Naive thymus-derived CD4-positive, alpha-beta T cell (primary cell): ENCODE results near the gene HSD17B11. TPM values are rescaled to one million over a fixed set of nuclear protein-coding genes. Genes with fewer than 3 reads are reported as not detected.

Experiments used
- ATAC-seq: fragments of 150-1000 bp; cut with Tn5 transposase; 2 replicates; pipeline ENCODE4 v1.10.0; 2021; ENCODE audit warnings: mild to moderate bottlenecking, moderate library complexity
- CTCF ChIA-PET: fragments of 350-600 bp; sonication (Branson Sonifier 250); formaldehyde crosslinking; loops from one replicate; lab custom pipeline; 2021; ENCODE audit warnings: antibody characterized with exemption; lab: Charles Lee
- POLR2A ChIA-PET: fragments of 350-600 bp; sonication (Branson Sonifier 250); formaldehyde crosslinking; loops from one replicate; lab custom pipeline; 2021; ENCODE audit warnings: antibody characterized with exemption, inconsistent platforms; lab: Charles Lee
- DNase-seq, 9 donors: peaks; one replicate each; pipeline versions ENCODE4 v3.0.0 to v3.0.0-alpha.2; 2020 to 2022; ENCODE audit warnings: mixed read lengths in 1 of 9
- H3K27ac ChIP-seq: one replicate; pipeline ENCODE4 v1.7.0; 2013; ENCODE audit warnings: mild to moderate bottlenecking, low read depth, low read length, moderate library complexity
- H3K27me3 ChIP-seq, 2 donors: one replicate each; pipeline ENCODE4 v1.7.0; 2013; ENCODE audit warnings: low read length in 2 of 2, mild to moderate bottlenecking in 2 of 2, moderate library complexity in 2 of 2; ENCODE audit not compliant: control insufficient read depth in 2 of 2, insufficient read depth in 2 of 2
- H3K36me3 ChIP-seq, 3 experiments: 1 replicate in 2 of 3; 2 replicates in 1 of 3; pipeline ENCODE4 v1.7.0; 2013; ENCODE audit warnings: low read length in 3 of 3, mild to moderate bottlenecking in 3 of 3, moderate library complexity in 1 of 3; ENCODE audit not compliant: insufficient read depth in 3 of 3, control insufficient read depth in 2 of 3
- H3K4me1 ChIP-seq, 2 donors: one replicate each; pipeline ENCODE4 v1.7.0; 2013; ENCODE audit warnings: low read length in 2 of 2, mild to moderate bottlenecking in 2 of 2, moderate library complexity in 1 of 2; ENCODE audit not compliant: control insufficient read depth in 2 of 2, insufficient read depth in 2 of 2
- H3K4me3 ChIP-seq: 2 replicates; pipeline ENCODE4 v1.7.0; 2013; ENCODE audit warnings: mild to moderate bottlenecking, low read length
- H3K9me3 ChIP-seq, 3 experiments: 1 replicate in 2 of 3; 2 replicates in 1 of 3; pipeline ENCODE4 v1.7.0; 2013; ENCODE audit warnings: low read length in 3 of 3; ENCODE audit not compliant: control insufficient read depth in 2 of 3
- H3K27ac Mint-ChIP-seq, 9 donors: one replicate each; pipeline ENCODE4 v1.8.0; 2020 to 2022; ENCODE audit warnings: mixed read lengths in 9 of 9, mild to moderate bottlenecking in 8 of 9, moderate library complexity in 5 of 9, inconsistent platforms in 2 of 9
- H3K27me3 Mint-ChIP-seq, 5 donors: one replicate each; pipeline ENCODE4 v1.8.0; 2021 to 2022; ENCODE audit warnings: mixed read lengths in 5 of 5, mild to moderate bottlenecking in 1 of 5
- H3K36me3 Mint-ChIP-seq, 5 donors: one replicate each; pipeline ENCODE4 v1.8.0; 2020 to 2022; ENCODE audit warnings: mixed read lengths in 5 of 5, mild to moderate bottlenecking in 3 of 5, inconsistent platforms in 1 of 5
- H3K4me1 Mint-ChIP-seq, 7 donors: one replicate each; pipeline ENCODE4 v1.8.0; 2020 to 2022; ENCODE audit warnings: mixed read lengths in 7 of 7, mild to moderate bottlenecking in 3 of 7, inconsistent platforms in 1 of 7
- H3K4me3 Mint-ChIP-seq, 10 donors: one replicate each; pipeline ENCODE4 v1.8.0; 2020 to 2022; ENCODE audit warnings: mild to moderate bottlenecking in 10 of 10, mixed read lengths in 10 of 10, moderate library complexity in 6 of 10, inconsistent platforms in 2 of 10
- H3K9me3 Mint-ChIP-seq, 11 donors: one replicate each; pipeline ENCODE4 v1.8.0; 2020 to 2022; ENCODE audit warnings: mixed read lengths in 11 of 11, mild to moderate bottlenecking in 4 of 11, inconsistent platforms in 1 of 11, moderate library complexity in 1 of 11
- intact Hi-C, 2 donors: fragments of 100-400 bp; cut with micrococcal nuclease; formaldehyde crosslinking; loops; one replicate each; pipeline ENCODE4 v1.15.1; 2023
- polyA plus RNA-seq, 2 donors: library from polyadenylated mRNA; unstranded; fragments of 300-500 nt; fragmentation: Illumina TruSeq; gene quantifications; one replicate each; pipeline ENCODE4 v1.2.3, GENCODE V29; 2021
- total RNA-seq, 6 experiments: library from RNA in 5 of 6; stranded (reverse) in 5 of 6; gene quantifications; 1 replicate in 5 of 6; 2 replicates in 1 of 6; pipeline ENCODE4 v1.2.3 and lab custom pipeline; 2021 to 2026

HSD17B11 gene
- total and polyA plus RNA-seq, 7 experiments from 2014 or later, result 34.3 to 76.2 (median 68.4) TPM

DNA sequence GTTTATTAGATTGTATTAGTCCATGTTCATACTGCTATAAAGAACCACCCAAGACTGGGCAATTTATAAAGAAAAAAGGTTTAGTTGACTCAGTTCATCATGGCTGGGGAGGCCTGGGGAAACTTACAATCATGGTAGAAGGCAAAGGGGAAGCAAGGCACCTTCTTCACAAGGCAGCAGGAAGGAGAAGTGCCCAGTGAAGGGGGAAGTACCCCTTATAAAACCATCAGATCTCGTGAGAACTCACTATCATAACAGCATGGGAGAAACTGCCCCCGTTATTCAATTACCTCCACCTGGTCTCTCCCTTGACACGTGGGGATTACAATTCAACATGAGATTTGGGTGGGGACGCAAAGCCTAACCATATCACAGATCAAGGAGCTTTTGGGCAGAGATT lies 60.2 kb downstream of the HSD17B11 start:
- H3K36me3 ChIP-seq, result no peaks in the 10 kb centered on the region
- no peaks in the 10 kb centered on the region for H3K27me3 ChIP-seq
- H3K27me3 Mint-ChIP-seq, result no peaks in the 10 kb centered on the region
- H3K27ac ChIP-seq, result no peak overlapping the region
- ChIA-PET CTCF (no interaction called here), POLR2A (no interaction called here)
- no peak overlapping the region for H3K4me3 ChIP-seq
- H3K9me3 Mint-ChIP-seq, result peaks cover 12 to 83% (median 38%) of the 10 kb centered on the region in 11 donors
- H3K4me1 Mint-ChIP-seq, result no peaks in the 10 kb centered on the region
- no peak overlapping the region for H3K4me3 Mint-ChIP-seq
- no peak for DNase-seq
- peaks cover 23 to 49% (median 38%) of the 10 kb centered on the region in 5 donors for H3K36me3 Mint-ChIP-seq
- ATAC-seq, result no peak
- H3K4me1 ChIP-seq, result no peaks in the 10 kb centered on the region
- no peak overlapping the region for H3K27ac Mint-ChIP-seq
- intact Hi-C loops, result no loop called here
- peaks cover 0 to 43% (median 9%) of the 10 kb centered on the region in 3 experiments for H3K9me3 ChIP-seq

- Histone ChIP-seq H3K4me1 (no peaks in the 10 kb centered on the region), H3K4me3 (no peak overlapping the region), H3K9me3 (peaks cover 0 to 21% (median 0%) of the 10 kb centered on the region in 3 experiments), H3K36me3 (no peaks in the 10 kb centered on the region), H3K27ac (no peak overlapping the region), H3K27me3 (no peaks in the 10 kb centered on the region)
- peaks cover 0 to 21% (median 11%) of the 10 kb centered on the region in 5 donors for H3K36me3 Mint-ChIP-seq
- no peaks in the 10 kb centered on the region for H3K27me3 Mint-ChIP-seq
- no peak for ATAC-seq
- no peak overlapping the region for H3K27ac Mint-ChIP-seq
- no peak overlapping the region for H3K4me3 Mint-ChIP-seq
- intact Hi-C loops, result no loop called here
- H3K4me1 Mint-ChIP-seq, result no peaks in the 10 kb centered on the region
- ChIA-PET POLR2A (no interaction called here), CTCF (no interaction called here)
- no peak for DNase-seq
- peaks cover 0 to 53% (median 21%) of the 10 kb centered on the region in 11 donors for H3K9me3 Mint-ChIP-seq
Observed at GRCh38 chr4:87327136-87327535, 63.9 kb downstream of the HSD17B11 start.

- Mint-ChIP-seq H3K4me3 (no peak overlapping the region), H3K27ac (no peak overlapping the region), H3K9me3 (peaks cover 0 to 46% (median 16%) of the 10 kb centered on the region in 11 donors), H3K27me3 (no peaks in the 10 kb centered on the region), H3K4me1 (no peaks in the 10 kb centered on the region), H3K36me3 (peaks cover 0 to 15% (median 10%) of the 10 kb centered on the region in 5 donors)
- DNase-seq (no peak), ATAC-seq (no peak)
- H3K36me3 ChIP-seq, result no peaks in the 10 kb centered on the region
- H3K4me3 ChIP-seq, result no peak overlapping the region
- ChIA-PET POLR2A (no interaction called here), CTCF (no interaction called here)
- no peaks in the 10 kb centered on the region for H3K27me3 ChIP-seq
- intact Hi-C loops, result no loop called here
- H3K9me3 ChIP-seq, result peaks cover 0 to 15% (median 0%) of the 10 kb centered on the region in 3 experiments
- H3K4me1 ChIP-seq, result no peaks in the 10 kb centered on the region
- no peak overlapping the region for H3K27ac ChIP-seq
Observed at GRCh38 chr4:87326460-87326859, 64.5 kb downstream of the HSD17B11 start.

DNA sequence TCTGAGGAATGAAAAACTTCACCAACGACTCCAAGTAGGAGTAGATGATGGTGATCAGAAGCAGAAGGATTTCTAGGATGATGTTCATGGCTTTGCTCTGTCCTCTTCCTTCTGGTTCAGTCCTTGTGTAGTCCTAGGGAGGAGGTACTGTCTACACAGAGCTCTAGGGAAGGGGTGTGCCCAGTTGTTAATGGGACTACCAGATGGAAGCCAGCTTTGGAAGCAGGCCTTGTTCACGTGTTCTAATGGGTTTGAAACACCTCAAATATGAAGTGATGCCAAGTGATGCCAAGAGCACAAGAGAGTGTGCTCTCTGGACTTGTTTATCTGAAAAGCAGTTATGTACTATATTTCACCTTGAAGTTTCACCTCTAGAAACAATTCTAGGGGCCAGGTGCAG lies 68.2 kb downstream of the HSD17B11 start, which contains the start of gene HSD17B13:
Gene HSD17B13, minus strand, starts transcription at position 129 of the 400 bp plus-strand sequence. Its CDS starts 41 bp downstream, at position 88.
- Histone ChIP-seq H3K27ac (no peak within 1 kb of the TSS), H3K9me3 (no peaks in the 10 kb centered on the region), H3K4me3 (no peak within 1 kb of the TSS), H3K27me3 (no peaks in the 10 kb centered on the region), H3K4me1 (no peaks in the 10 kb centered on the region), H3K36me3 (no peaks in the 10 kb centered on the region)
- ATAC-seq, result no peak
- ChIA-PET CTCF (no interaction called here), POLR2A (interaction anchor here (0.6 kb wide), 1 partner anchor 11 kb away, joined by 3 read pairs; no protein-coding TSS in a partner anchor)
- DNase-seq, result no peak
- Mint-ChIP-seq H3K4me1 (no peaks in the 10 kb centered on the region), H3K27ac (no peak within 1 kb of the TSS), H3K27me3 (no peaks in the 10 kb centered on the region), H3K9me3 (peaks cover 0 to 12% (median 0%) of the 10 kb centered on the region in 11 donors), H3K4me3 (no peak within 1 kb of the TSS), H3K36me3 (peaks cover 0 to 9% (median 0%) of the 10 kb centered on the region in 5 donors)
- intact Hi-C loops, result no loop called here

GRCh38 chr4:87321888-87322287 lies 69.1 kb downstream of the HSD17B11 start:
- intact Hi-C loops, result no loop called here
- CTCF ChIA-PET, result no interaction called here
- no peak overlapping the region for H3K27ac ChIP-seq
- DNase-seq, result no peak
- no peak for ATAC-seq
- H3K36me3 ChIP-seq, result no peaks in the 10 kb centered on the region
- no peaks in the 10 kb centered on the region for H3K4me1 Mint-ChIP-seq
- H3K27me3 Mint-ChIP-seq, result no peaks in the 10 kb centered on the region
- H3K4me1 ChIP-seq, result no peaks in the 10 kb centered on the region
- H3K36me3 Mint-ChIP-seq, result peaks cover 0 to 5% (median 0%) of the 10 kb centered on the region in 5 donors
- peaks cover 0 to 5% (median 0%) of the 10 kb centered on the region in 11 donors for H3K9me3 Mint-ChIP-seq
- no peak overlapping the region for H3K27ac Mint-ChIP-seq
- POLR2A ChIA-PET, result no interaction called here
- no peak overlapping the region for H3K4me3 Mint-ChIP-seq
- H3K9me3 ChIP-seq, result no peaks in the 10 kb centered on the region
- no peaks in the 10 kb centered on the region for H3K27me3 ChIP-seq
- no peak overlapping the region for H3K4me3 ChIP-seq

DNA sequence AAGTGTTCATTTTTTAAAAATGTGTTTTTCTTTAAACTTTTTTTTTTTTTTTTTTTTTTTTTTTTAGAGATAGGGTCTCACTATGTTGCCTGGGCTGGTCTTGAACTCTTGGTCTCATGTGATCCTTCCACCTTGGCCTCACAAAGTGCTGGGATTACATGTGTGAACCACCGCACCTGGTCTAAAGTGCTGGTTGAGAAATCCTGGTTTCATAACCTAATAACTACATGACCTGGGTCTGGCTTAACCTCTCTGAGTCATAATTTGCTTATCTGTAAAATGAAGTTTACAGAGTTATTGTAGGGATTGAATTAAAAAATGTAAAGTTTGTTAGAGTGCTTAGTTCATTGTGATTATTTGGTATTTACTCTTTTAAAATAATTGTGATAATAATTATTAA lies 73.5 kb downstream of the HSD17B11 start:
- H3K36me3 Mint-ChIP-seq, result peaks cover 0 to 4% (median 0%) of the 10 kb centered on the region in 5 donors
- no peak overlapping the region for H3K27ac Mint-ChIP-seq
- ATAC-seq (no peak), DNase-seq (no peak)
- CTCF ChIA-PET, result no interaction called here
- Histone ChIP-seq H3K4me1 (no peaks in the 10 kb centered on the region), H3K27ac (no peak overlapping the region), H3K36me3 (no peaks in the 10 kb centered on the region), H3K4me3 (no peak overlapping the region), H3K27me3 (no peaks in the 10 kb centered on the region), H3K9me3 (no peaks in the 10 kb centered on the region)
- no peaks in the 10 kb centered on the region for H3K4me1 Mint-ChIP-seq
- no peaks in the 10 kb centered on the region for H3K9me3 Mint-ChIP-seq
- intact Hi-C loops, result no loop called here
- no peaks in the 10 kb centered on the region for H3K27me3 Mint-ChIP-seq
- no peak overlapping the region for H3K4me3 Mint-ChIP-seq
- POLR2A ChIA-PET, result no interaction called here

GRCh38 chr4:87316961-87317360 lies 74.0 kb downstream of the HSD17B11 start:
- Histone ChIP-seq H3K27ac (no peak overlapping the region), H3K9me3 (no peaks in the 10 kb centered on the region), H3K4me3 (no peak overlapping the region), H3K36me3 (no peaks in the 10 kb centered on the region), H3K4me1 (no peaks in the 10 kb centered on the region), H3K27me3 (no peaks in the 10 kb centered on the region)
- intact Hi-C loops, result no loop called here
- Mint-ChIP-seq H3K27ac (no peak overlapping the region), H3K4me3 (no peak overlapping the region), H3K4me1 (no peaks in the 10 kb centered on the region), H3K36me3 (peaks cover 0 to 4% (median 0%) of the 10 kb centered on the region in 5 donors), H3K27me3 (no peaks in the 10 kb centered on the region), H3K9me3 (no peaks in the 10 kb centered on the region)
- CTCF ChIA-PET, result no interaction called here
- POLR2A ChIA-PET, result no interaction called here
- DNase-seq (no peak), ATAC-seq (no peak)
